Left colon (tissue), 2 donors: ENCODE measurements around the gene KRTAP6-3. TPM values are rescaled to one million over a fixed set of nuclear protein-coding genes. Genes with fewer than 3 reads are reported as not detected.

Source experiments
- ATAC-seq: fragments of 200-7000 bp; cut with Tn5 transposase; one replicate; pipeline ENCODE4 v1.9.1; 2020; ENCODE audit warnings: mild to moderate bottlenecking, moderate library complexity
- DNase-seq, 2 donors: peaks; one replicate each; pipeline ENCODE4 v3.0.0-alpha.2; 2020
- intact Hi-C, 2 donors: fragments of 100-400 bp; cut with DNase I in 1 of 2; cut with micrococcal nuclease in 1 of 2; formaldehyde crosslinking; loops; one replicate each; pipeline versions ENCODE4 v1.11.2 to v1.14.0; 2022; cut with DNase I, micrococcal nuclease
- long read RNA-seq: library from polyadenylated mRNA; unstranded; transcript quantifications from one replicate; pipeline ENCODE4 v2.0.0, GENCODE V29; 2021
- total RNA-seq, 2 donors: library from RNA; stranded (reverse); fragmentation: NEBNext Ultra II Directional; extraction: Animal tissue kit (Norgen Biotek cat#: 25700); gene quantifications; one replicate each; pipeline ENCODE4 v1.2.1, GENCODE V29; 2021
- donor health status: DM: no; HTN: no; CAD: no.
- donor health status: DM: yes; HTN: yes; CAD: no.

Gene KRTAP6-3
- total RNA-seq, result not detected
- long read RNA-seq, result 0 reads

GRCh38 chr21:30592140-30592539 lies at the start of gene KRTAP6-3:
Gene KRTAP6-3, plus strand, starts transcription at chr21:30592440. Its CDS starts 6 bp downstream, at chr21:30592446.
- DNase-seq, result no peak
- intact Hi-C loops, result no loop called here
- ATAC-seq, result no peak

- no peak for ATAC-seq
- no peak for DNase-seq
- intact Hi-C loops, result no loop called here
Measured at GRCh38 chr21:30552782-30553181, 39.5 kb upstream of the KRTAP6-3 start.

- intact Hi-C loops, result no loop called here
- ATAC-seq, result no peak
Measured at GRCh38 chr21:30555095-30555494, 37.1 kb upstream of the KRTAP6-3 start.

GRCh38 chr21:30561264-30561895 lies 30.9 kb upstream of the KRTAP6-3 start, which contains the start of gene KRTAP19-7:
Gene KRTAP19-7, minus strand, starts transcription at chr21:30561314. Its CDS starts 25 bp downstream, at chr21:30561289.
- intact Hi-C loops, result no loop called here
- DNase-seq, result no peak
- no peak for ATAC-seq

More at GRCh38 chr21:30555095-30555494, 37.1 kb upstream of the KRTAP6-3 start:
- DNase-seq, result no peak

GRCh38 chr21:30561957-30562356 lies 30.3 kb upstream of the KRTAP6-3 start:
- intact Hi-C loops, result no loop called here
- ATAC-seq, result no peak
- no peak for DNase-seq

- ATAC-seq, result no peak
- intact Hi-C loops, result no loop called here
- DNase-seq, result no peak
Measured at GRCh38 chr21:30563072-30563471, 29.2 kb upstream of the KRTAP6-3 start.

GRCh38 chr21:30563630-30564029 lies 28.6 kb upstream of the KRTAP6-3 start:
- intact Hi-C loops, result no loop called here
- ATAC-seq, result no peak
- DNase-seq, result no peak

GRCh38 chr21:30567617-30568016 lies 24.6 kb upstream of the KRTAP6-3 start:
- no peak for DNase-seq
- ATAC-seq, result no peak
- intact Hi-C loops, result no loop called here

GRCh38 chr21:30577766-30578165 lies 14.5 kb upstream of the KRTAP6-3 start:
- ATAC-seq (no peak), DNase-seq (no peak)
- intact Hi-C loops, result no loop called here

GRCh38 chr21:30579346-30579745 lies 12.9 kb upstream of the KRTAP6-3 start:
- ATAC-seq (no peak), DNase-seq (no peak)
- intact Hi-C loops, result no loop called here

- intact Hi-C loops, result no loop called here
Measured at GRCh38 chr21:30580132-30580531, 12.1 kb upstream of the KRTAP6-3 start.

GRCh38 chr21:30582870-30583269 lies 9.4 kb upstream of the KRTAP6-3 start:
- DNase-seq, result no peak
- no peak for ATAC-seq
- intact Hi-C loops, result no loop called here

More at GRCh38 chr21:30580132-30580531, 12.1 kb upstream of the KRTAP6-3 start:
- DNase-seq, result no peak
- ATAC-seq, result no peak

GRCh38 chr21:30590297-30590696 lies 1.9 kb upstream of the KRTAP6-3 start, which contains the start of gene KRTAP22-2:
Gene KRTAP22-2, minus strand, starts transcription at chr21:30590397.
- intact Hi-C loops, result no loop called here
- ATAC-seq, result no peak

GRCh38 chr21:30598802-30599201 lies 6.6 kb downstream of the KRTAP6-3 start, which contains the start of gene KRTAP6-2:
Gene KRTAP6-2, minus strand, starts transcription at chr21:30598902. Its CDS starts 28 bp downstream, at chr21:30598874.
- DNase-seq, result no peak
- intact Hi-C loops, result no loop called here
- ATAC-seq, result no peak

More at GRCh38 chr21:30590297-30590696, 1.9 kb upstream of the KRTAP6-3 start, which contains the start of gene KRTAP22-2:
- DNase-seq, result no peak

GRCh38 chr21:30600787-30601186 lies 8.5 kb downstream of the KRTAP6-3 start, which contains the start of gene KRTAP22-1:
Gene KRTAP22-1, plus strand, starts transcription at chr21:30601087.
- ATAC-seq, result no peak
- intact Hi-C loops, result no loop called here
- DNase-seq, result no peak

GRCh38 chr21:30605968-30606367 lies 13.7 kb downstream of the KRTAP6-3 start:
- intact Hi-C loops, result no loop called here
- ATAC-seq (no peak), DNase-seq (no peak)

GRCh38 chr21:30612132-30612531 lies 19.9 kb downstream of the KRTAP6-3 start:
- no peak for ATAC-seq
- intact Hi-C loops, result no loop called here

GRCh38 chr21:30613836-30614235 lies 21.6 kb downstream of the KRTAP6-3 start, which contains the start of gene KRTAP6-1:
Gene KRTAP6-1, minus strand, starts transcription at chr21:30613930. Its CDS starts 26 bp downstream, at chr21:30613904.
- DNase-seq (no peak), ATAC-seq (no peak)
- intact Hi-C loops, result no loop called here

More at GRCh38 chr21:30612132-30612531, 19.9 kb downstream of the KRTAP6-3 start:
- no peak for DNase-seq

- ATAC-seq (no peak), DNase-seq (no peak)
- intact Hi-C loops, result no loop called here
Measured at GRCh38 chr21:30615199-30615598, 23.0 kb downstream of the KRTAP6-3 start.

- intact Hi-C loops, result no loop called here
- DNase-seq, result no peak
- no peak for ATAC-seq
Measured at GRCh38 chr21:30616125-30616524, 23.9 kb downstream of the KRTAP6-3 start, which contains the start of gene KRTAP20-1. Gene KRTAP20-1, plus strand, starts transcription at chr21:30616425. Its CDS starts 30 bp downstream, at chr21:30616455.
